ENCODE data around the gene FADS6. TPM values are rescaled to one million over a fixed set of nuclear protein-coding genes. Genes with fewer than 3 reads are reported as not detected.
A peak's percentile ranks its signal among the peaks of the same experiment; 100 is the strongest.

Gene FADS6
- total and polyA plus RNA-seq, 2 of the 13 experiments (the other 11 are each of a cell fraction or from before 2014, with no cell fraction given), result 0.11 TPM

GRCh38 chr17:74941128-74941725, 47.8 kb upstream of the FADS6 start:
- no peak for DNase-seq (ENCODE audit: low spot score)
- ChIA-PET CTCF (ENCODE audit: low intra/inter-chr PET ratio, low total read pairs) (no interaction called here), POLR2A (no interaction called here)
- H3K27me3 ChIP-seq (ENCODE audit: control insufficient read depth in 1 of 2, insufficient read depth in 2 of 2, low read length in 2 of 2), result peaks cover 24 to 79% of the 10 kb centered on the region in 2 experiments
- H3K36me3 ChIP-seq (replicated peaks in 1 of 2; ENCODE audit: control insufficient read depth in 1 of 2, insufficient read depth in 2 of 2, low read length in 2 of 2), result no peaks in the 10 kb centered on the region
- no peak overlapping the region for H3K9ac ChIP-seq (ENCODE audit: insufficient read depth, low read depth, low read length)
- no peak overlapping the region for H3K27ac ChIP-seq (ENCODE audit: extremely low read length, insufficient read depth, low read length)
- H3K9me3 ChIP-seq (ENCODE audit: low read length), result no peaks in the 10 kb centered on the region
- no peak overlapping the region for H2AFZ ChIP-seq (ENCODE audit: low read length)
- 30% methylated on average over 13 of the region's 21 CpGs for WGBS (ENCODE audit: low lambda C conversion rate)
- in situ Hi-C loops (cut with HindIII; ENCODE audit: extremely low pct_ligation_motif_present, low pct_unique_long_range_greater_than_20kb) (no loop called here), intact Hi-C loops (cut with micrococcal nuclease; ENCODE audit: unreplicated experiment) (no loop called here)
- FAIRE-seq, result no peak
- H3K79me2 ChIP-seq (ENCODE audit: insufficient read depth, low read length), result no peaks in the 10 kb centered on the region
- no peak overlapping the region for H3K4me2 ChIP-seq (ENCODE audit: low read depth, low read length)
- H4K20me1 ChIP-seq (ENCODE audit: insufficient read depth, low read length), result no peaks in the 10 kb centered on the region
- BruUV-seq (replicated peaks), result no TSS peak
- no peak for ATAC-seq
- no peaks in the 10 kb centered on the region for H3K4me1 ChIP-seq (ENCODE audit: insufficient read depth, low read length)
- peak; percentile 93 for TF ChIP-seq ZNF768 (CRISPR knock-in tag; IDR thresholded peaks at IDR 0.05)
- TF ChIP-seq CHCHD3 (CRISPR knock-in tag; IDR thresholded peaks at IDR 0.05), result no peak
- no peak overlapping the region for H3K4me3 ChIP-seq (replicated peaks in 1 of 3; ENCODE audit: insufficient read depth in 1 of 3, low read depth in 2 of 3, low read length in 3 of 3)

DNA sequence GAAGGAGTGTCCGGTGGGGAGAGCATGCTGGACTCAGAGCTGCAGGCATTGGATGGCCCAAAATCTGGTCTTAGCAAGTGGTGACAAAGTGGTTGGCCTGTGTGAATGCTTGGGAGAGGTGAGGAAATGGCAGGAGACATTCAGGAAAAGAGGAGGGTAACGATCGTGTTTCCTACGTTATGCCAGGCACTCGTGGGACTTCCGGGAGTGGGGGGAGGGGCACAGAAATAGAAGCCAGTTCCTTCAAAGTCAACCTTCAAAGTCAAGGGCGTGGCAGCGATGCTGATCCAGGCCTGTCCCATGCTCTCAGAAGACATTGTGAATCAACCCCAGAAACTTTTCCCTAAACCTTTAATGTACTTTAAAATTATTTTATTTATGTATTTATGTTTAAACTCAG, 46.1 kb upstream of the FADS6 start:
- H3K27me3 ChIP-seq (ENCODE audit: control insufficient read depth in 1 of 2, insufficient read depth in 2 of 2, low read length in 2 of 2), result peaks cover 25 to 88% of the 10 kb centered on the region in 2 experiments
- no peak overlapping the region for H3K9ac ChIP-seq (ENCODE audit: insufficient read depth, low read depth, low read length)
- H2AFZ ChIP-seq (ENCODE audit: low read length), result no peak overlapping the region
- no peaks in the 10 kb centered on the region for H3K4me1 ChIP-seq (ENCODE audit: insufficient read depth, low read length)
- ATAC-seq, result no peak
- H4K20me1 ChIP-seq (ENCODE audit: insufficient read depth, low read length), result no peaks in the 10 kb centered on the region
- in situ Hi-C loops (cut with HindIII; ENCODE audit: extremely low pct_ligation_motif_present, low pct_unique_long_range_greater_than_20kb) (no loop called here), intact Hi-C loops (cut with micrococcal nuclease; ENCODE audit: unreplicated experiment) (no loop called here)
- no peak overlapping the region for H3K4me2 ChIP-seq (ENCODE audit: low read depth, low read length)
- CTCF ChIA-PET (ENCODE audit: low intra/inter-chr PET ratio, low total read pairs), result no interaction called here
- WGBS (ENCODE audit: low lambda C conversion rate), result 16% methylated on average over 8 of the region's 8 CpGs
- no peaks in the 10 kb centered on the region for H3K36me3 ChIP-seq (replicated peaks in 1 of 2; ENCODE audit: control insufficient read depth in 1 of 2, insufficient read depth in 2 of 2, low read length in 2 of 2)
- no peak for DNase-seq (ENCODE audit: low spot score)
- no peaks in the 10 kb centered on the region for H3K79me2 ChIP-seq (ENCODE audit: insufficient read depth, low read length)
- H3K27ac ChIP-seq (ENCODE audit: extremely low read length, insufficient read depth, low read length), result no peak overlapping the region
- H3K4me3 ChIP-seq (replicated peaks in 1 of 3; ENCODE audit: insufficient read depth in 1 of 3, low read depth in 2 of 3, low read length in 3 of 3), result no peak overlapping the region
- POLR2A ChIA-PET, result interaction anchor here (0.7 kb wide), 1 partner anchor 73 kb away, joined by 3 read pairs; no protein-coding TSS in a partner anchor
- no peaks in the 10 kb centered on the region for H3K9me3 ChIP-seq (ENCODE audit: low read length)
- FAIRE-seq, result no peak
- BruUV-seq (replicated peaks), result no TSS peak
- TF ChIP-seq RBM22 (optimal IDR thresholded peaks at IDR 0.05; ENCODE audit: low read length) (no peak), YEATS4 (CRISPR knock-in tag; IDR thresholded peaks at IDR 0.05; ENCODE audit: borderline replicate concordance) (no peak), NFE2 (CRISPR knock-in tag; IDR thresholded peaks at IDR 0.05) (no peak), NCOA2 (CRISPR knock-in tag; IDR thresholded peaks at IDR 0.05) (no peak), CSRNP2 (CRISPR knock-in tag; conservative IDR thresholded peaks at IDR 0.05; ENCODE audit: low read depth) (no peak), ZNF629 (CRISPR knock-in tag; conservative IDR thresholded peaks at IDR 0.05) (no peak), SIN3A (IDR thresholded peaks at IDR 0.05; ENCODE audit: borderline replicate concordance, low read depth, low read length) (no peak), ZNF589 (CRISPR knock-in tag; conservative IDR thresholded peaks at IDR 0.05) (no peak), ARID3A (IDR thresholded peaks at IDR 0.05; ENCODE audit: low read depth, low read length) (no peak), TOE1 (CRISPR knock-in tag; IDR thresholded peaks at IDR 0.05) (no peak)
- TF ChIP-seq, protein P1, sequence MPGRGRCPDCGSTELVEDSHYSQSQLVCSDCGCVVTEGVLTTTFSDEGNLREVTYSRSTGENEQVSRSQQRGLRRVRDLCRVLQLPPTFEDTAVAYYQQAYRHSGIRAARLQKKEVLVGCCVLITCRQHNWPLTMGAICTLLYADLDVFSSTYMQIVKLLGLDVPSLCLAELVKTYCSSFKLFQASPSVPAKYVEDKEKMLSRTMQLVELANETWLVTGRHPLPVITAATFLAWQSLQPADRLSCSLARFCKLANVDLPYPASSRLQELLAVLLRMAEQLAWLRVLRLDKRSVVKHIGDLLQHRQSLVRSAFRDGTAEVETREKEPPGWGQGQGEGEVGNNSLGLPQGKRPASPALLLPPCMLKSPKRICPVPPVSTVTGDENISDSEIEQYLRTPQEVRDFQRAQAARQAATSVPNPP (CRISPR knock-in tag; IDR thresholded peaks at IDR 0.05), result no peak
